GM12801 (cell line): ENCODE measurements around the gene UQCC2.

Source experiments
- CTCF ChIP-seq: IDR thresholded peaks from one replicate; pipeline ENCODE4 v1.5.1; 2011; ENCODE audit warnings: control low read depth; ENCODE audit not compliant: insufficient read length; ENCODE audit errors: extremely low read depth

Gene UQCC2

GRCh38 chr6:33702345-33702977, 9.0 kb downstream of the UQCC2 start:
- no peak for TF ChIP-seq CTCF

DNA sequence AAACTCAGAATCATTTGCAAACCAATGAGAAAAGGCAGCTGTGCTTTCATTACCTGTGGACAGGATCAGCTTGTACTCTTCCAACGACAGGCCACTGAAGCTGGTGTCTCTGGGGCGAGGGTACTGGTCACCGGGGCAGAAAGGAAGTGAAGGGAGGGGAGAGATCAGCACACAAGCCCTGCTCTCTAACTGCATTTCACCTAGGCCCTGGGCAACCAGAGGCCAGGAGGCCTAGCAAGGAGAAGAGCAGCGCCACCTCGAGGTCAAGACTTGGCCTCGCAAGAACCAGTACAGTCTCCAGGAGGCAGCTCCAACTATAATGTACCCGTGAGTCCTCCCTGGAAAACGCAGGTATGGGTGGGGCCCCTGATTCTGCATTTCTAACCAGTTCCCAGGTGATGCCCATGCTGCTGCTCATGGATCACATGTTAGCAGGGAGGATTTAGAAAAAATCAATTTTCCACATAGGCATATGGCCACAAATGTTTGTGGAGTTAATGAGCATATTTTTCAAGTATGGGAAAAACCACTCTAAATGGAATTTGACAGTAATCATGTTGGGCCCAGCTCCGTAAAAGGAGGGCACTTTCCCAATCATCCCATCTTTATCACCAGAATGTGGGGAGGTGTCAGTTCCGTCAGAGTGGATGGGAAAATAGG, 11.0 kb downstream of the UQCC2 start:
- no peak for TF ChIP-seq CTCF

- TF ChIP-seq CTCF, result no peak
Measured at GRCh38 chr6:33699739-33700138, 11.8 kb downstream of the UQCC2 start.

- no peak for TF ChIP-seq CTCF
Measured at GRCh38 chr6:33699131-33699530, 12.4 kb downstream of the UQCC2 start.

DNA sequence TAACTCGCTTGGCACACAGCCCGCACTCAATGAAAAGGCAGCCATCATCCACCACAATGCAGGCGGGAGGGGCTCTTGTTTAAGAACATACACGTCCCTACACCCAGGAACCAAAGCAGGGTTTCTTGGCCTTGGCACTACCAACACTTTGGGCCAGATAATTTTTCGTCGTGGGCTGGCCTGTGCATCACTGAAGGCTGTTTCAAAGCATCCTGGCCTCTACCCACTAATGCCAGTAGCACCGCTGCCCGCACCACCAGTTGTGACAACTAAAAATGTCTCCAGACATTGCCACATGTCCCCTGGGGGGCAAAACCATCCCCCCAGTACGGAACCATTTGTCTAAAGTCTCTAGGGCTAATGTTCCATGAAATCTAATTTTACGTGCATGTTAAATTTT, 13.0 kb downstream of the UQCC2 start:
- no peak for TF ChIP-seq CTCF

DNA sequence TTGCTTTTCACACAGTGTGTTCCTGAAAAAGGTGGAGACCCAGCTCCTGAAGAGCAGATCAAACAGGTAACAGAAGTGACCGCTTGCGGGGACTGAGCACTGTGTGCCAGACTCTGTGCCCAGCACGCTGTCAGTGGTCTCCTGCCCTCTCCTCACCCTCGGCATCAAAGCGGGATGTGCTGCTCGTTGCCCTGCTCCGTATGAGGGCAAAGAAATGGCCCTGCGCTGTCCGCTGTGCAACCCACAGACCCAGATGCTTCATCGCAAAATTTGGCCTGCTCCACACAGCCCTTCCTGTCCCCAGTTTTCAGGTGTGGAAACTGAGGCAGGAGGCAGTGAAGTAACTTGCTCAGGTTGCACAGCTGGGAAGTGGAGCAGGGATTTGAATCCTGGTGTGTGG, 13.7 kb downstream of the UQCC2 start:
- TF ChIP-seq CTCF, result no peak

DNA sequence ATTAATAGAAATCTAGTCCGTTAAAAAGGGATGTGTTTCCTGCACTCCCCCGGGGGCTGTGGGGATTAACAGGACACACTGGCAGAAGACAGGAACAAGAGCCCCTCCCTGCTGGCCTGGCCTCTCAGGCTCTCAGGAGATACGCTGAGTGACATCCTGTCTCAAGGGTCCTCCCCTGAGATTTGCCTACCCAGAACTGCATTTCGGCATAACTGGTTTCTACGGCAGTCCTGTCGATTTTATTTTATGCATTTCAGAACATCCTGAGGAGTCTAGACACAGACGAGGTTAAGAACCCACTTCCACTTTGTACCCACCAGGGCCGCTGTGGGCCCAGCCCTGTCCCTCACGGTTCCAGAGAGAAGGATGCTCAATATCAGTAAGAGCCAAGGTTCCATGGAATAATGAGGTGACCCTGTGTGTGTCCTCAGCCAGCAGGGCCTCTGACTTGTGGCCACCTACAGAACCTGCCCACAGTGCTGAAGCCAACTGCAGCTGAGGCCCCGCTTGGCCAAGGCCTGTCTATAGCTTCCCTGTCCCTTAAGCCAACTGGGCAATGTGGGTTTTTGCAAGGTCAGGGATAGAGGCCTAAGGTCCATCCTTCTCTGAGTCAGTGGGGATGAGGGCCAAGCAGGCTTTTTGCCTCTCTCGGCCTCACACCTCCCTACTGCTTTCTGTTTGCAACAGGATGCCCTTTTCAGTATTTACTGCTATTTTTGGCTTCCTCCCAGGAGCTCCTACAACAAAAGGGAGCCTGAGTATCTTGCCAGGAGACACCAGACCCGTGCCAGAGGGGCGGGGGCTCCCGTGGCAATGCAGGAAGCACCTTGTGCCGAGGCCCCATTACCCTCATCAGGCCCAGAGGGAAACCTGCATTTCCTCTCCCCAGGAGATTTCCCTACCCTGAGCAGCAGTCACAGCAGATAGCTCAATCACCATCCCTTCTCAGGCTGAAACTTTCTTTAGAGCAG, 14.7 kb downstream of the UQCC2 start:
- TF ChIP-seq CTCF, result no peak
